ENCODE measurements around the gene LRP1.

GRCh38 chr12:57242329-57242690 lies 114.0 kb downstream of the LRP1 start:
- no peak for TF ChIP-seq CTCF (IDR thresholded peaks at IDR 0.05)
- no peak for TF ChIP-seq POLR2A (IDR thresholded peaks at IDR 0.05)
- TF ChIP-seq POLR2AphosphoS5 (IDR thresholded peaks at IDR 0.05) = no peak

All from prostate gland (tissue), 2 donors.